LNCAP (cell line): ENCODE measurements around the gene DNAH17.

ENCODE experiments used
- TF ChIP-seq, protein P1 (sequence below): fragments of 450-650 bp; IDR thresholded peaks from 2 replicates; pipeline ENCODE4 v1.5.1; 2017; ENCODE audit warnings: mild to moderate bottlenecking

Gene DNAH17

DNA sequence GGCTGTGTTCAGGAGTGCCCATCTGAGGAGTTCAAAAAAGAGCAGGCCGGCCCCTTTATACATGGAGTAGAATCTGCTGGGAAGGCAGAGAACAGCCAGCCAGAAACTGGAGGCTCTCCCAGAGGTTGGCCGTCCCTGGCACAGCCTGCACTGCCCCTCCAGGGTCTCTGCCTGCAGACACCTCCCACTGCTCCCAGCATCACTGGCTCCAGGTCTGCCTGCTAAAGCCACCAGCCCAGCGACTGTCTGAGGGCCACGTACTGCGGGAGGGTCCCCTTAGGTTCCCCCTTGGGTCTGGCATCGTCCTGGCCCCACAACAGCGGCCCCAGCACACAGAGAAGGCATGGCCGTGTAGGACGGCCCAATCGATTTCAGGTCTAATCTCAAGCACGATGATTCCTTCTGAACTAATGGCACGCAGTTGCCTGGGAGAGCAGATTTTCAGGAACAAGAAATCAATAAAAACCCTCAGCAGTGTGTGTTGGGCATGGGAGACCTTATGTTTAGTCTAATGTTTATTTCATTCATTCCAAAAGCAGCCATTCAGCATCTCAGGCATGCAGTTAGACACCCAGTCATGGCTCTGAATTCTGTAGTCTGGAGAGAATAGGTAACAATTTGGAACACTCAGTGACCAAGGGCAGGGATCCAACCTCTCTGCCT lies 103.1 kb downstream of the DNAH17 start:
- TF ChIP-seq, protein P1, sequence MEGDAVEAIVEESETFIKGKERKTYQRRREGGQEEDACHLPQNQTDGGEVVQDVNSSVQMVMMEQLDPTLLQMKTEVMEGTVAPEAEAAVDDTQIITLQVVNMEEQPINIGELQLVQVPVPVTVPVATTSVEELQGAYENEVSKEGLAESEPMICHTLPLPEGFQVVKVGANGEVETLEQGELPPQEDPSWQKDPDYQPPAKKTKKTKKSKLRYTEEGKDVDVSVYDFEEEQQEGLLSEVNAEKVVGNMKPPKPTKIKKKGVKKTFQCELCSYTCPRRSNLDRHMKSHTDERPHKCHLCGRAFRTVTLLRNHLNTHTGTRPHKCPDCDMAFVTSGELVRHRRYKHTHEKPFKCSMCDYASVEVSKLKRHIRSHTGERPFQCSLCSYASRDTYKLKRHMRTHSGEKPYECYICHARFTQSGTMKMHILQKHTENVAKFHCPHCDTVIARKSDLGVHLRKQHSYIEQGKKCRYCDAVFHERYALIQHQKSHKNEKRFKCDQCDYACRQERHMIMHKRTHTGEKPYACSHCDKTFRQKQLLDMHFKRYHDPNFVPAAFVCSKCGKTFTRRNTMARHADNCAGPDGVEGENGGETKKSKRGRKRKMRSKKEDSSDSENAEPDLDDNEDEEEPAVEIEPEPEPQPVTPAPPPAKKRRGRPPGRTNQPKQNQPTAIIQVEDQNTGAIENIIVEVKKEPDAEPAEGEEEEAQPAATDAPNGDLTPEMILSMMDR, result no peak

GRCh38 chr17:78472035-78472905 lies 104.9 kb downstream of the DNAH17 start:
- TF ChIP-seq, protein P1, result no peak

GRCh38 chr17:78471635-78472034 lies 105.6 kb downstream of the DNAH17 start:
- TF ChIP-seq, protein P1, result no peak

GRCh38 chr17:78469443-78469842 lies 107.8 kb downstream of the DNAH17 start:
- TF ChIP-seq, protein P1, result no peak

DNA sequence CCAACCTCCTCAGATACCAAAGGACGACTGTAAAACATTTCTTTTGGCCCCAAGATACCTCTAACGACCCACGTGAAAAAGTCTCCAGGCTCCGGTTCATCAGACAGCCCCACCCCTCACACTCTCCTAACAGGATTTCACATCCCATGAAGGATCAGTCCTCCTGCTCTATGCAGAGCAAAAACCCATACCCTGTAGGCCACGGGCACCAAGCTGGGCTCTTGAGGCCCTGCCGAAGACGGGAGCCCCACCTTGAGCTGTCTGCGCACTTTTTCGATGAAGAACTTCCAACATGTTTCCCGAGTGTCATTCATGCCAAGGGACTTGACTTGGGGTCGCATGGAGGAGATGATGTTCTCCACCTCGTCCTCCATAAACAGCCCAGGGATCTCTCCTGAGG lies 108.8 kb downstream of the DNAH17 start:
- TF ChIP-seq, protein P1, result no peak

GRCh38 chr17:78466786-78467715 lies 110.1 kb downstream of the DNAH17 start:
- TF ChIP-seq, protein P1, result no peak

DNA sequence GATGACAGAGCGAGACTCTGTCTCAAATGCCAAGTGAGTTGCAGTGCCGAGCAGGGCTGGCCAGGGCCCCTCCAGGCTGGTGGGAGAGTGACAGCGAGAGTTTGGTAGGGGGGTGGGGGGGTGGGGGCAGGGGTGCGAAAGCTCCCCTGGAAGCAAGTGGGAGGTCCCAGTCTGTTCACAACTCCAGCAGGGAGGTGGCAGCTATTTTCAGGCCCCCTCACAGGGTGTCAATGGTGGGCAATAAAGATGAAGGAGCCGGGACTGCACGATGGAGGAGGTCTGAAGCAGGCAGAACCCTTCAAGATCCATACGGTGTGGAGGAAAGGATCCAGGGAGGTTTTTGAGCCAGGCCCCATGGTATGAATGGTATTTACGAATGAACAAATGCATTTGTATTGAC lies 115.0 kb downstream of the DNAH17 start:
- TF ChIP-seq, protein P1, result no peak
